Activated naive CD8-positive, alpha-beta T cell (primary cell): ENCODE measurements around the gene RPL22L1.
"Not testable (repeated sequence)": the region's sequence is repeated elsewhere in the genome, so short reads cannot be mapped to it uniquely, and the experiment has no call there.

Source experiments
- H3K27ac Mint-ChIP-seq: one replicate; pipeline ENCODE4 v1.8.0; 2021; ENCODE audit warnings: mixed read lengths
- H3K27me3 Mint-ChIP-seq: one replicate; pipeline ENCODE4 v1.8.0; 2021; ENCODE audit warnings: mixed read lengths
- H3K36me3 Mint-ChIP-seq: one replicate; pipeline ENCODE4 v1.8.0; 2021; ENCODE audit warnings: mixed read lengths
- H3K4me1 Mint-ChIP-seq: one replicate; pipeline ENCODE4 v1.8.0; 2021; ENCODE audit warnings: low read depth, mixed read lengths
- H3K4me3 Mint-ChIP-seq: one replicate; pipeline ENCODE4 v1.8.0; 2021; ENCODE audit warnings: mild to moderate bottlenecking, mixed read lengths
- H3K9me3 Mint-ChIP-seq: one replicate; pipeline ENCODE4 v1.8.0; 2021; ENCODE audit warnings: low read depth, mixed read lengths

RPL22L1 gene

GRCh38 chr3:170823562-170823961, 46.4 kb downstream of the RPL22L1 start:
- H3K4me1 Mint-ChIP-seq, H3K27me3 Mint-ChIP-seq, H3K4me3 Mint-ChIP-seq, H3K36me3 Mint-ChIP-seq, H3K9me3 Mint-ChIP-seq, H3K27ac Mint-ChIP-seq: not testable (repeated sequence)

- H3K9me3 Mint-ChIP-seq, H3K27me3 Mint-ChIP-seq: not testable (repeated sequence)
Observed at GRCh38 chr3:170818325-170818724, 51.7 kb downstream of the RPL22L1 start.

GRCh38 chr3:170817471-170817870, 52.5 kb downstream of the RPL22L1 start:
- H3K4me3 Mint-ChIP-seq, H3K36me3 Mint-ChIP-seq, H3K9me3 Mint-ChIP-seq, H3K27ac Mint-ChIP-seq, H3K27me3 Mint-ChIP-seq, H3K4me1 Mint-ChIP-seq: not testable (repeated sequence)

More at GRCh38 chr3:170818325-170818724, 51.7 kb downstream of the RPL22L1 start:
- H3K4me1 Mint-ChIP-seq, H3K27ac Mint-ChIP-seq, H3K4me3 Mint-ChIP-seq, H3K36me3 Mint-ChIP-seq: not testable (repeated sequence)

GRCh38 chr3:170816841-170817240, 53.2 kb downstream of the RPL22L1 start:
- Mint-ChIP-seq H3K36me3 (no peaks in the 10 kb centered on the region), H3K4me1 (no peaks in the 10 kb centered on the region), H3K27me3 (peaks cover 4% of the 10 kb centered on the region), H3K27ac (no peak overlapping the region), H3K4me3 (no peak overlapping the region), H3K9me3 (no peaks in the 10 kb centered on the region)

- Mint-ChIP-seq H3K27me3 (peaks cover 2% of the 10 kb centered on the region), H3K27ac (no peak overlapping the region), H3K4me3 (no peak overlapping the region), H3K4me1 (no peaks in the 10 kb centered on the region), H3K9me3 (no peaks in the 10 kb centered on the region), H3K36me3 (no peaks in the 10 kb centered on the region)
Observed at GRCh38 chr3:170816341-170816740, 53.7 kb downstream of the RPL22L1 start.

GRCh38 chr3:170815936-170816335, 54.1 kb downstream of the RPL22L1 start:
- Mint-ChIP-seq H3K4me1 (no peaks in the 10 kb centered on the region), H3K9me3 (no peaks in the 10 kb centered on the region), H3K4me3 (no peak overlapping the region), H3K36me3 (no peaks in the 10 kb centered on the region), H3K27me3 (peaks cover 2% of the 10 kb centered on the region), H3K27ac (no peak overlapping the region)

GRCh38 chr3:170815340-170815739, 54.7 kb downstream of the RPL22L1 start:
- Mint-ChIP-seq H3K36me3 (no peaks in the 10 kb centered on the region), H3K9me3 (no peaks in the 10 kb centered on the region), H3K4me3 (no peak overlapping the region), H3K4me1 (no peaks in the 10 kb centered on the region), H3K27ac (no peak overlapping the region), H3K27me3 (no peaks in the 10 kb centered on the region)
